GM23338 (cell line): ENCODE measurements around the gene ZFR.

Experiments used
- CTCF ChIP-seq, 2 experiments: fragments of 200-600 bp in 1 of 2; sonication (generic) in 1 of 2; conservative IDR thresholded peaks; 2 replicates each; pipeline versions ENCODE4 v1.5.1 to v1.6.1; 2016 to 2017; ENCODE audit warnings: antibody characterized with exemption in 2 of 2, low read depth in 2 of 2, mild to moderate bottlenecking in 2 of 2, moderate library complexity in 1 of 2
- POLR2AphosphoS5 ChIP-seq: IDR thresholded peaks from 2 replicates; pipeline ENCODE4 v1.6.1; 2016; ENCODE audit warnings: antibody characterized with exemption, low read depth
- STAT1 ChIP-seq: IDR thresholded peaks from one replicate; pipeline ENCODE4 v1.6.1; 2016; ENCODE audit warnings: antibody characterized with exemption; ENCODE audit not compliant: unreplicated experiment

DNA sequence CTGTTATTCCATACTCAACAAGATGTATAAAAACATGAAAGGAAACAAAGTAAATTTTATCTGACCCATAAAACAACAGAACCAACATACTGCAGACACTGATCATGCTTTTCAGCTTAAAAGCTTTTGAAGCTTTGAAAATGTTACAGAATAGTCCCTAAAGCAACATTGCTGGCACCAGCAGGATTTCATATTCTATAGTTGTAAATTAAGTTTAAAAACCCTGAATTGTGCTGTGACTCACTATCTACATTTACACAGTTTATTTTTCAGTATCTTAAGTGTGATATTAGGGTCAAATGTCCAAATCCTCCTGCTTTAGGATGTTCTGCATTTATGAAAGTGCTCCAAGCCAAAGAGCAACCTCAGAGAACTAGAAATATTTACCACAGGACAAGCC, 59.9 kb downstream of the ZFR start:
- TF ChIP-seq STAT1 = no peak
- TF ChIP-seq CTCF (conservative IDR thresholded peaks at IDR 0.05; ENCODE audit: low read depth in 2 of 2) = no peak
- no peak for TF ChIP-seq POLR2AphosphoS5
